ENCODE results near the gene MYO10.

The MYO10 gene

GRCh38 chr5:16864631-16865131, 71.4 kb downstream of the MYO10 start:
- peak overlapping the region in 1 of 3 experiments; percentile 37 for H3K4me3 Mint-ChIP-seq
- H3K9me3 Mint-ChIP-seq = no peaks in the 10 kb centered on the region

GRCh38 chr5:16863469-16863946, 72.6 kb downstream of the MYO10 start:
- peaks cover 4% of the 10 kb centered on the region for H3K27me3 Mint-ChIP-seq (ENCODE audit: low read depth)
- no peaks in the 10 kb centered on the region for H3K9me3 Mint-ChIP-seq
- peaks cover 17% of the 10 kb centered on the region for H3K36me3 Mint-ChIP-seq (ENCODE audit: low read depth)
- H3K4me1 Mint-ChIP-seq = peaks cover 68% of the 10 kb centered on the region
- H3K27ac Mint-ChIP-seq = peak overlapping the region in 2 of 3 experiments; percentile 20 to 48
- no peak overlapping the region for H3K4me3 Mint-ChIP-seq
- no peak for TF ChIP-seq CTCF (IDR thresholded peaks at IDR 0.05; ENCODE audit: unreplicated experiment in 3 of 3)

More at GRCh38 chr5:16864631-16865131, 71.4 kb downstream of the MYO10 start:
- no peak for TF ChIP-seq CTCF (IDR thresholded peaks at IDR 0.05; ENCODE audit: unreplicated experiment in 3 of 3)
- peaks cover 72% of the 10 kb centered on the region for H3K4me1 Mint-ChIP-seq
- H3K36me3 Mint-ChIP-seq (ENCODE audit: low read depth) = peaks cover 16% of the 10 kb centered on the region
- peak overlapping the region in 2 of 3 experiments; percentile 60 to 69 for H3K27ac Mint-ChIP-seq
- H3K27me3 Mint-ChIP-seq (ENCODE audit: low read depth) = peaks cover 4% of the 10 kb centered on the region

GRCh38 chr5:16862777-16863176, 73.3 kb downstream of the MYO10 start:
- Mint-ChIP-seq H3K9me3 (no peaks in the 10 kb centered on the region), H3K4me1 (peaks cover 61% of the 10 kb centered on the region), H3K27ac (peak overlapping the region; percentile 20 to 47 (median 20)), H3K27me3 (ENCODE audit: low read depth) (peaks cover 4% of the 10 kb centered on the region), H3K4me3 (no peak overlapping the region), H3K36me3 (ENCODE audit: low read depth) (peaks cover 19% of the 10 kb centered on the region)
- no peak for TF ChIP-seq CTCF (IDR thresholded peaks at IDR 0.05; ENCODE audit: unreplicated experiment in 3 of 3)

- H3K9me3 Mint-ChIP-seq = no peaks in the 10 kb centered on the region
- H3K4me3 Mint-ChIP-seq = no peak overlapping the region
- no peak overlapping the region for H3K27ac Mint-ChIP-seq
- H3K36me3 Mint-ChIP-seq (ENCODE audit: low read depth) = peaks cover 14% of the 10 kb centered on the region
- H3K4me1 Mint-ChIP-seq = peaks cover 56% of the 10 kb centered on the region
- no peaks in the 10 kb centered on the region for H3K27me3 Mint-ChIP-seq (ENCODE audit: low read depth)
- TF ChIP-seq CTCF (IDR thresholded peaks at IDR 0.05; ENCODE audit: unreplicated experiment in 3 of 3) = no peak
These were observed 76.7 kb downstream of the MYO10 start for GRCh38 chr5:16859346-16859745.

- Mint-ChIP-seq H3K27ac (no peak overlapping the region), H3K36me3 (ENCODE audit: low read depth) (peaks cover 10% of the 10 kb centered on the region), H3K9me3 (no peaks in the 10 kb centered on the region), H3K27me3 (ENCODE audit: low read depth) (no peaks in the 10 kb centered on the region), H3K4me1 (peaks cover 58% of the 10 kb centered on the region), H3K4me3 (no peak overlapping the region)
- TF ChIP-seq CTCF (IDR thresholded peaks at IDR 0.05; ENCODE audit: unreplicated experiment in 3 of 3) = no peak
These were observed 77.9 kb downstream of the MYO10 start for GRCh38 chr5:16858151-16858550.

GRCh38 chr5:16857635-16858034, 78.5 kb downstream of the MYO10 start:
- Mint-ChIP-seq H3K4me3 (no peak overlapping the region), H3K9me3 (no peaks in the 10 kb centered on the region), H3K27me3 (ENCODE audit: low read depth) (no peaks in the 10 kb centered on the region), H3K27ac (peak overlapping the region in 1 of 3 experiments; percentile 28), H3K36me3 (ENCODE audit: low read depth) (peaks cover 10% of the 10 kb centered on the region), H3K4me1 (peaks cover 55% of the 10 kb centered on the region)
- TF ChIP-seq CTCF (IDR thresholded peaks at IDR 0.05; ENCODE audit: unreplicated experiment in 3 of 3) = no peak

Measured in nephron (organoid).